Central memory CD4-positive, alpha-beta T cell (primary cell): Measurements from ENCODE around the gene DLG2.
"Not testable (repeated sequence)": the region's sequence is repeated elsewhere in the genome, so short reads cannot be mapped to it uniquely, and the experiment has no call there.

Experiments used
- DNase-seq: peaks from one replicate; pipeline ENCODE4 v3.0.0; 2022

DLG2 gene

GRCh38 chr11:85634747-85635146 lies 7.6 kb upstream of the DLG2 start:
- DNase-seq = no peak

- DNase-seq = no peak
Measured at GRCh38 chr11:85628771-85629341, 1.7 kb upstream of the DLG2 start.

- DNase-seq = peak; percentile 95
Measured at GRCh38 chr11:85627998-85628770, 1.0 kb upstream of the DLG2 start, which contains the start of gene TMEM126B. TSS of gene TMEM126B (plus strand) at chr11:85628593. CDS start at chr11:85628608, 15 bp downstream.

GRCh38 chr11:85626496-85626895 lies 648 bp downstream of the DLG2 start:
- DNase-seq = no peak

- DNase-seq = no peak
Measured at GRCh38 chr11:85620256-85620655, 6.9 kb downstream of the DLG2 start.

- no peak for DNase-seq
Measured at GRCh38 chr11:85619499-85619898, 7.6 kb downstream of the DLG2 start.

GRCh38 chr11:85611643-85612042 lies 15.5 kb downstream of the DLG2 start:
- not testable (repeated sequence) for DNase-seq

GRCh38 chr11:85609286-85609685 lies 17.9 kb downstream of the DLG2 start:
- DNase-seq = not testable (repeated sequence)

- not testable (repeated sequence) for DNase-seq
Measured at GRCh38 chr11:85608621-85609020, 18.5 kb downstream of the DLG2 start.

- DNase-seq = not testable (repeated sequence)
Measured at GRCh38 chr11:85606237-85606636, 20.9 kb downstream of the DLG2 start.

- DNase-seq = no peak
Measured at GRCh38 chr11:85603220-85603619, 23.9 kb downstream of the DLG2 start.

- DNase-seq = no peak
Measured at GRCh38 chr11:85602526-85603213, 24.5 kb downstream of the DLG2 start.

- DNase-seq = no peak
Measured at GRCh38 chr11:85599083-85599482, 28.1 kb downstream of the DLG2 start.

GRCh38 chr11:85596886-85597285 lies 30.3 kb downstream of the DLG2 start:
- DNase-seq = no peak

GRCh38 chr11:85595285-85595884 lies 31.8 kb downstream of the DLG2 start:
- DNase-seq = peak; percentile 48

GRCh38 chr11:85590848-85591483 lies 36.2 kb downstream of the DLG2 start:
- no peak for DNase-seq

GRCh38 chr11:85589373-85589772 lies 37.8 kb downstream of the DLG2 start:
- no peak for DNase-seq

- no peak for DNase-seq
Measured at GRCh38 chr11:85582111-85582510, 45.0 kb downstream of the DLG2 start.

GRCh38 chr11:85575388-85575787 lies 51.8 kb downstream of the DLG2 start:
- DNase-seq = no peak

GRCh38 chr11:85572056-85572455 lies 55.1 kb downstream of the DLG2 start:
- no peak for DNase-seq

GRCh38 chr11:85569525-85569924 lies 57.6 kb downstream of the DLG2 start:
- no peak for DNase-seq

- no peak for DNase-seq
Measured at GRCh38 chr11:85558411-85558810, 68.7 kb downstream of the DLG2 start.

GRCh38 chr11:85551881-85552280 lies 75.3 kb downstream of the DLG2 start:
- no peak for DNase-seq
